Effector memory CD8-positive, alpha-beta T cell (primary cell): ENCODE results near the gene RRAS2.
"Not testable (repeated sequence)": the region's sequence is repeated elsewhere in the genome, so short reads cannot be mapped to it uniquely, and the experiment has no call there.

Experiments used
- ATAC-seq: fragments of 150-1000 bp; cut with Tn5 transposase; replicated peaks from 2 replicates; pipeline ENCODE4 v1.10.0; 2021; ENCODE audit warnings: mild to moderate bottlenecking, moderate library complexity
- DNase-seq, 3 experiments: peaks; one replicate each; pipeline ENCODE4 v3.0.0; 2021
- H3K27ac Mint-ChIP-seq, 2 donors: one replicate each; pipeline ENCODE4 v1.8.0; 2022; ENCODE audit warnings: mild to moderate bottlenecking in 2 of 2, mixed read lengths in 2 of 2, moderate library complexity in 2 of 2
- H3K27me3 Mint-ChIP-seq, 2 donors: one replicate each; pipeline ENCODE4 v1.8.0; 2022; ENCODE audit warnings: mixed read lengths in 2 of 2
- H3K36me3 Mint-ChIP-seq: one replicate; pipeline ENCODE4 v1.8.0; 2022; ENCODE audit warnings: mild to moderate bottlenecking, moderate library complexity, mixed read lengths; ENCODE audit not compliant: insufficient read depth
- H3K4me1 Mint-ChIP-seq, 2 donors: one replicate each; pipeline ENCODE4 v1.8.0; 2022; ENCODE audit warnings: low read depth in 2 of 2, mixed read lengths in 2 of 2
- H3K4me3 Mint-ChIP-seq, 2 donors: one replicate each; pipeline ENCODE4 v1.8.0; 2022; ENCODE audit warnings: mild to moderate bottlenecking in 2 of 2, mixed read lengths in 2 of 2, moderate library complexity in 2 of 2
- H3K9me3 Mint-ChIP-seq, 2 donors: one replicate each; pipeline ENCODE4 v1.8.0; 2022; ENCODE audit warnings: mixed read lengths in 2 of 2

RRAS2 gene

GRCh38 chr11:14361951-14362350, 3.0 kb upstream of the RRAS2 start:
- no peak for ATAC-seq
- DNase-seq, result no peak
- Mint-ChIP-seq H3K4me1 (peaks cover 18 to 20% of the 10 kb centered on the region in 2 donors), H3K27me3 (no peaks in the 10 kb centered on the region), H3K4me3 (no peak overlapping the region), H3K36me3 (peaks cover 8% of the 10 kb centered on the region), H3K27ac (no peak overlapping the region), H3K9me3 (no peaks in the 10 kb centered on the region)

- no peak overlapping the region for H3K27ac Mint-ChIP-seq
- no peaks in the 10 kb centered on the region for H3K27me3 Mint-ChIP-seq
- DNase-seq, result no peak
- no peaks in the 10 kb centered on the region for H3K9me3 Mint-ChIP-seq
- ATAC-seq, result no peak
- H3K4me3 Mint-ChIP-seq, result no peak overlapping the region
- H3K36me3 Mint-ChIP-seq, result peaks cover 8% of the 10 kb centered on the region
- H3K4me1 Mint-ChIP-seq, result peaks cover 25% of the 10 kb centered on the region in 2 donors
Measured at GRCh38 chr11:14360976-14361375, 2.0 kb upstream of the RRAS2 start.

GRCh38 chr11:14359501-14360031, 583 bp upstream of the RRAS2 start:
- Mint-ChIP-seq H3K27ac (peak overlapping the region in 1 of 2 donors; percentile 46), H3K27me3 (no peaks in the 10 kb centered on the region), H3K4me3 (peak overlapping the region; percentile 72 to 96), H3K4me1 (peaks cover 31% of the 10 kb centered on the region in 2 donors), H3K36me3 (peaks cover 8% of the 10 kb centered on the region), H3K9me3 (no peaks in the 10 kb centered on the region)
- ATAC-seq, result no peak
- no peak for DNase-seq

GRCh38 chr11:14357881-14358728, 878 bp downstream of the RRAS2 start:
- Mint-ChIP-seq H3K4me1 (peaks cover 41 to 43% of the 10 kb centered on the region in 2 donors), H3K27me3 (no peaks in the 10 kb centered on the region), H3K36me3 (peaks cover 21% of the 10 kb centered on the region), H3K4me3 (peak overlapping the region; percentile 96 to 97), H3K27ac (peak overlapping the region; percentile 91 to 98), H3K9me3 (no peaks in the 10 kb centered on the region)
- peak; percentile 27 to 42 (median 32) for DNase-seq
- peak; percentile 61 for ATAC-seq

GRCh38 chr11:14356342-14356741, 2.6 kb downstream of the RRAS2 start:
- Mint-ChIP-seq H3K36me3 (peaks cover 28% of the 10 kb centered on the region), H3K27ac (peak overlapping the region in 1 of 2 donors; percentile 33), H3K27me3 (no peaks in the 10 kb centered on the region), H3K4me3 (peak overlapping the region; percentile 96 to 97), H3K9me3 (no peaks in the 10 kb centered on the region), H3K4me1 (peaks cover 41 to 46% of the 10 kb centered on the region in 2 donors)
- DNase-seq (no peak), ATAC-seq (no peak)

GRCh38 chr11:14354604-14355003, 4.4 kb downstream of the RRAS2 start:
- peak overlapping the region; percentile 4 to 27 for H3K4me3 Mint-ChIP-seq
- not testable (repeated sequence) for DNase-seq, ATAC-seq, H3K27me3 Mint-ChIP-seq, H3K9me3 Mint-ChIP-seq
- peak overlapping the region; percentile 17 to 50 for H3K27ac Mint-ChIP-seq
- H3K4me1 Mint-ChIP-seq, result peaks cover 47 to 57% of the 10 kb centered on the region in 2 donors
- H3K36me3 Mint-ChIP-seq, result peaks cover 28% of the 10 kb centered on the region

GRCh38 chr11:14350716-14351238, 8.2 kb downstream of the RRAS2 start:
- Mint-ChIP-seq H3K4me1 (peaks cover 32 to 48% of the 10 kb centered on the region in 2 donors), H3K27me3 (no peaks in the 10 kb centered on the region)

GRCh38 chr11:14350215-14350614, 8.8 kb downstream of the RRAS2 start:
- ATAC-seq (peak; percentile 77), DNase-seq (no peak)
- Mint-ChIP-seq H3K9me3 (no peaks in the 10 kb centered on the region), H3K36me3 (peaks cover 27% of the 10 kb centered on the region), H3K4me1 (peaks cover 32 to 53% of the 10 kb centered on the region in 2 donors), H3K27ac (peak overlapping the region; percentile 25 to 61), H3K27me3 (no peaks in the 10 kb centered on the region), H3K4me3 (peak overlapping the region; percentile 13 to 23)

More at GRCh38 chr11:14350716-14351238, 8.2 kb downstream of the RRAS2 start:
- no peak for DNase-seq
- Mint-ChIP-seq H3K4me3 (no peak overlapping the region), H3K9me3 (no peaks in the 10 kb centered on the region), H3K36me3 (peaks cover 27% of the 10 kb centered on the region), H3K27ac (peak overlapping the region; percentile 25 to 61)
- ATAC-seq, result no peak

- H3K36me3 Mint-ChIP-seq, result peaks cover 12% of the 10 kb centered on the region
- H3K27me3 Mint-ChIP-seq, result no peaks in the 10 kb centered on the region
- H3K4me3 Mint-ChIP-seq, result no peak overlapping the region
- H3K9me3 Mint-ChIP-seq, result no peaks in the 10 kb centered on the region
- ATAC-seq (no peak), DNase-seq (no peak)
- H3K27ac Mint-ChIP-seq, result peak overlapping the region; percentile 0 to 5
- H3K4me1 Mint-ChIP-seq, result peaks cover 27 to 48% of the 10 kb centered on the region in 2 donors
Measured at GRCh38 chr11:14347991-14348390, 11.0 kb downstream of the RRAS2 start.

GRCh38 chr11:14347494-14347893, 11.5 kb downstream of the RRAS2 start:
- DNase-seq (no peak), ATAC-seq (no peak)
- Mint-ChIP-seq H3K27me3 (no peaks in the 10 kb centered on the region), H3K36me3 (peaks cover 7% of the 10 kb centered on the region), H3K4me1 (peaks cover 29 to 51% of the 10 kb centered on the region in 2 donors), H3K9me3 (no peaks in the 10 kb centered on the region), H3K4me3 (no peak overlapping the region), H3K27ac (no peak overlapping the region)

GRCh38 chr11:14346303-14346955, 12.6 kb downstream of the RRAS2 start:
- ATAC-seq, result no peak
- Mint-ChIP-seq H3K4me1 (peaks cover 37 to 60% of the 10 kb centered on the region in 2 donors), H3K27me3 (no peaks in the 10 kb centered on the region), H3K27ac (no peak overlapping the region), H3K36me3 (peaks cover 6% of the 10 kb centered on the region), H3K4me3 (no peak overlapping the region), H3K9me3 (no peaks in the 10 kb centered on the region)
- no peak for DNase-seq

- H3K4me1 Mint-ChIP-seq, result peaks cover 43 to 63% of the 10 kb centered on the region in 2 donors
- H3K9me3 Mint-ChIP-seq, result no peaks in the 10 kb centered on the region
- H3K4me3 Mint-ChIP-seq, result no peak overlapping the region
- H3K27ac Mint-ChIP-seq, result no peak overlapping the region
- H3K27me3 Mint-ChIP-seq, result no peaks in the 10 kb centered on the region
- DNase-seq, result no peak
- H3K36me3 Mint-ChIP-seq, result peaks cover 6% of the 10 kb centered on the region
- ATAC-seq, result no peak
Measured at GRCh38 chr11:14345668-14346067, 13.3 kb downstream of the RRAS2 start.

- not testable (repeated sequence) for H3K4me3 Mint-ChIP-seq, H3K27ac Mint-ChIP-seq, H3K9me3 Mint-ChIP-seq, H3K27me3 Mint-ChIP-seq, H3K36me3 Mint-ChIP-seq, DNase-seq, ATAC-seq
- peaks cover 40 to 59% of the 10 kb centered on the region in 2 donors for H3K4me1 Mint-ChIP-seq
Measured at GRCh38 chr11:14345016-14345415, 14.0 kb downstream of the RRAS2 start.
